IMR-90 (cell line): ENCODE measurements around the gene KCMF1. TPM values are rescaled to one million over a fixed set of nuclear protein-coding genes. Genes with fewer than 3 reads are reported as not detected.

ENCODE experiments used
- ATAC-seq: fragments of 200-7000 bp; cut with Tn5 transposase; 2 replicates; pipeline ENCODE4 v1.9.1; 2020; ENCODE audit warnings: low read depth, mild to moderate bottlenecking, moderate library complexity
- BruUV-seq: library from RNA; stranded (reverse); fragments of 400-500 nt; replicated peaks from 2 replicates; lab custom pipeline; 2021; lab: Mats Ljungman, UMichigan
- CTCF ChIA-PET: fragments of 300-600 bp; formaldehyde crosslinking; extraction: SDS; loops from one replicate; lab custom pipeline; 2021; ENCODE audit warnings: antibody characterized with exemption; lab: Yijun Ruan, JAX
- POLR2A ChIA-PET: fragments of 300-600 bp; sonication (Branson Sonifier 250); formaldehyde crosslinking; loops from one replicate; lab custom pipeline; 2022; ENCODE audit warnings: antibody characterized with exemption; ENCODE audit not compliant: unreplicated experiment; lab: Charles Lee
- DNase-seq: peaks from one replicate; pipeline ENCODE4 v3.0.0; 2013
- H2AFZ ChIP-seq: replicated peaks from 2 replicates; pipeline ENCODE3; 2013; ENCODE audit warnings: low read length, mild to moderate bottlenecking; ENCODE audit not compliant: poor library complexity
- H2AK5ac ChIP-seq: 2 replicates; pipeline ENCODE4 v1.6.1; 2013; ENCODE audit warnings: low read depth, low read length, inconsistent platforms
- H2AK9ac ChIP-seq: replicated peaks from 2 replicates; pipeline ENCODE3; 2013; ENCODE audit warnings: mild to moderate bottlenecking, low read depth, low read length, moderate library complexity; ENCODE audit not compliant: poor library complexity
- H2BK120ac ChIP-seq: 2 replicates; pipeline ENCODE4 v1.6.1; 2013; ENCODE audit warnings: low read depth, low read length, inconsistent platforms
- H2BK15ac ChIP-seq: 3 replicates; pipeline ENCODE4 v1.6.1; 2013; ENCODE audit warnings: low read depth, low read length, inconsistent platforms
- H2BK20ac ChIP-seq: 2 replicates; pipeline ENCODE4 v1.6.1; 2013; ENCODE audit warnings: low read depth, mild to moderate bottlenecking, inconsistent platforms, low read length, moderate library complexity
- H2BK5ac ChIP-seq: 2 replicates; pipeline ENCODE4 v1.6.1; 2013; ENCODE audit warnings: mild to moderate bottlenecking, low read depth, low read length, inconsistent platforms; ENCODE audit not compliant: poor library complexity, severe bottlenecking
- H3K14ac ChIP-seq: replicated peaks from 2 replicates; pipeline ENCODE4 v1.6.1; 2013; ENCODE audit warnings: low read depth, low read length, inconsistent platforms
- H3K18ac ChIP-seq: 2 replicates; pipeline ENCODE4 v1.6.1; 2013; ENCODE audit warnings: low read depth, low read length, control low read depth
- H3K23ac ChIP-seq: 2 replicates; pipeline ENCODE4 v1.6.1; 2013; ENCODE audit warnings: low read depth, low read length, inconsistent platforms
- H3K27ac ChIP-seq: 2 replicates; pipeline ENCODE4 v1.5.1; 2013; ENCODE audit warnings: mild to moderate bottlenecking, control low read depth, low read length; ENCODE audit not compliant: insufficient read depth
- H3K27me3 ChIP-seq: 2 replicates; pipeline ENCODE4 v1.6.1; 2013; ENCODE audit warnings: low read length; ENCODE audit not compliant: control insufficient read depth, insufficient read depth
- H3K36me3 ChIP-seq: 2 replicates; pipeline ENCODE4 v1.6.1; 2013; ENCODE audit warnings: low read length, mixed read lengths; ENCODE audit not compliant: control insufficient read depth, insufficient read depth
- H3K4ac ChIP-seq: 2 replicates; pipeline ENCODE4 v1.6.1; 2013; ENCODE audit warnings: low read depth, low read length, inconsistent platforms
- H3K4me1 ChIP-seq: 2 replicates; pipeline ENCODE4 v1.6.1; 2013; ENCODE audit warnings: low read length, mixed read lengths; ENCODE audit not compliant: control insufficient read depth, insufficient read depth
- H3K4me2 ChIP-seq: 2 replicates; pipeline ENCODE4 v1.6.1; 2013; ENCODE audit warnings: low read depth, mild to moderate bottlenecking, control low read depth, low read length, moderate library complexity
- H3K4me3 ChIP-seq: 2 replicates; pipeline ENCODE4 v1.5.1; 2013; ENCODE audit warnings: low read depth, mild to moderate bottlenecking, control low read depth, low read length, moderate library complexity; ENCODE audit not compliant: insufficient read depth
- H3K56ac ChIP-seq: 2 replicates; pipeline ENCODE4 v1.6.1; 2013; ENCODE audit warnings: low read length, inconsistent platforms; ENCODE audit not compliant: insufficient read depth; ENCODE audit errors: extremely low read depth
- H3K79me1 ChIP-seq, 2 experiments: 2 replicates each; pipeline ENCODE4 v1.6.1; 2013; ENCODE audit warnings: low read length in 2 of 2, inconsistent platforms in 1 of 2, low read depth in 1 of 2
- H3K9ac ChIP-seq: 2 replicates; pipeline ENCODE4 v1.6.1; 2013; ENCODE audit warnings: low read depth, low read length, control low read depth
- H3K9me1 ChIP-seq: 2 replicates; pipeline ENCODE4 v1.6.1; 2013; ENCODE audit warnings: low read length, inconsistent platforms; ENCODE audit not compliant: insufficient read depth
- H3K9me3 ChIP-seq: 2 replicates; pipeline ENCODE4 v1.6.1; 2013; ENCODE audit warnings: low read length; ENCODE audit not compliant: control insufficient read depth, insufficient read depth
- H4K20me1 ChIP-seq: 2 replicates; pipeline ENCODE4 v1.6.1; 2013; ENCODE audit warnings: low read length, inconsistent platforms; ENCODE audit not compliant: insufficient read depth
- H4K5ac ChIP-seq: 2 replicates; pipeline ENCODE4 v1.6.1; 2013; ENCODE audit warnings: mild to moderate bottlenecking, low read depth, low read length, control low read depth
- H4K8ac ChIP-seq, 2 experiments: 2 replicates each; pipeline ENCODE4 v1.6.1; 2013; ENCODE audit warnings: low read depth in 2 of 2, low read length in 2 of 2, control low read depth in 1 of 2, inconsistent platforms in 1 of 2
- H4K91ac ChIP-seq: 2 replicates; pipeline ENCODE4 v1.6.1; 2013; ENCODE audit warnings: low read depth, low read length, inconsistent platforms; ENCODE audit not compliant: insufficient read depth
- BHLHE40 ChIP-seq: fragments of 150-350 bp; IDR thresholded peaks from 2 replicates; pipeline ENCODE4 v1.6.1; 2016; ENCODE audit warnings: mild to moderate bottlenecking, low read depth, low read length
- FOS ChIP-seq: fragments of 150-350 bp; IDR thresholded peaks from 2 replicates; pipeline ENCODE4 v1.6.1; 2016; ENCODE audit warnings: low read depth, low read length
- RCOR1 ChIP-seq: IDR thresholded peaks from 2 replicates; pipeline ENCODE4 v1.6.1; 2012; ENCODE audit warnings: mild to moderate bottlenecking, low read length, improper control_type of control experiment; ENCODE audit not compliant: insufficient replicate concordance
- USF2 ChIP-seq: fragments of 150-350 bp; IDR thresholded peaks from 2 replicates; pipeline ENCODE4 v1.6.1; 2017; ENCODE audit warnings: mild to moderate bottlenecking, antibody characterized with exemption, low read length, low read depth
- WGBS, 2 experiments: methylation state at CpG; one replicate each; pipeline versions ENCODE4 v1.1.5 to v1.1.7; 2013; ENCODE audit warnings: missing lambda C conversion rate in 2 of 2; ENCODE audit not compliant: insufficient read length in 1 of 2; ENCODE audit errors: extremely low coverage in 2 of 2; 5-methylcytosine and 5-hydroxymethylcytosine counted together
- dilution Hi-C: fragments of 300-500 bp; cut with HindIII; formaldehyde crosslinking; loops from one replicate; pipeline ENCODE4 v1.14.3; 2018; ENCODE audit warnings: low sequenced_read_pairs; ENCODE audit not compliant: unreplicated experiment
- in situ Hi-C: fragments of 300-500 bp; cut with MboI; formaldehyde crosslinking; loops from 3 replicates; pipeline ENCODE4 v1.14.3; 2019; ENCODE audit warnings: low sequenced_read_pairs, inconsistent platforms, mixed read lengths
- intact Hi-C: fragments of 100-400 bp; cut with micrococcal nuclease; formaldehyde crosslinking; loops from 2 replicates; pipeline ENCODE4 v1.10.0; 2022
- polyA plus RNA-seq, 3 experiments: library from polyadenylated mRNA; depleted of rRNA; stranded (reverse); fragments of >200 nt; gene quantifications; 2 replicates each; pipeline ENCODE4 v1.2.3, GENCODE V29; 2012; ENCODE audit warnings: low replicate concordance in 1 of 3
- total RNA-seq: library from RNA; depleted of rRNA; stranded (reverse); fragments of >200 nt; gene quantifications from 2 replicates; pipeline ENCODE4 v1.2.3, GENCODE V29; 2012

Gene KCMF1
- total and polyA plus RNA-seq, 2 of the 4 experiments (the other 2 are of a cell fraction): 49.9 to 108 TPM

GRCh38 chr2:85057226-85057962, 86.4 kb downstream of the KCMF1 start:
- dilution Hi-C loops: no loop called here
- H3K36me3 ChIP-seq: peaks cover 5% of the 10 kb centered on the region
- H4K8ac ChIP-seq: no peak overlapping the region
- POLR2A ChIA-PET: interaction anchor here (0.6 kb wide), 2 partner anchors 10 to 65 kb away, joined by 5 to 19 read pairs; no protein-coding TSS in a partner anchor
- DNase-seq: peak; percentile 45
- H3K4ac ChIP-seq: no peak overlapping the region
- no peak overlapping the region for H3K23ac ChIP-seq
- H4K20me1 ChIP-seq: no peaks in the 10 kb centered on the region; the same call in 1 of the 2 replicates
- 91% methylated on average over 9 of the region's 15 CpGs; no CpG with 5 or more reads in 1 of the 2 experiments for WGBS, 2 experiments
- no peak overlapping the region for H3K4me2 ChIP-seq
- CTCF ChIA-PET: interaction anchor here (1.5 kb wide), 1 partner anchor 9 kb away, joined by 3 read pairs; no protein-coding TSS in a partner anchor
- no peak overlapping the region for H2AK9ac ChIP-seq
- in situ Hi-C loops: no loop called here
- BruUV-seq: no TSS peak
- no peak overlapping the region for H3K18ac ChIP-seq
- intact Hi-C loops: loop anchor here (5.0 kb wide), 1 partner anchor 130 kb away; no protein-coding TSS in a partner anchor
- H3K14ac ChIP-seq: no peak overlapping the region
- no peak overlapping the region for H4K91ac ChIP-seq
- H2BK5ac ChIP-seq: no peak overlapping the region
- no peak overlapping the region for H2BK20ac ChIP-seq
- H3K9me1 ChIP-seq: peaks cover under 1% of the 10 kb centered on the region
- H3K27me3 ChIP-seq: no peaks in the 10 kb centered on the region
- no peak overlapping the region for H3K4me3 ChIP-seq
- no peak overlapping the region for H2AK5ac ChIP-seq
- no peaks in the 10 kb centered on the region for H3K9me3 ChIP-seq
- no peak overlapping the region for H3K9ac ChIP-seq
- H4K5ac ChIP-seq: no peak overlapping the region
- H2BK15ac ChIP-seq: no peak overlapping the region
- TF ChIP-seq BHLHE40: no peak
- no peak for TF ChIP-seq RCOR1
- TF ChIP-seq FOS: no peak
- TF ChIP-seq USF2: no peak
- H3K4me1 ChIP-seq: peaks cover 6% of the 10 kb centered on the region
- peak; percentile 28; the same call in 1 of the 2 replicates for ATAC-seq
- H3K27ac ChIP-seq: no peak overlapping the region
- H2AFZ ChIP-seq: no peak overlapping the region
- no peak overlapping the region for H3K56ac ChIP-seq
- H3K79me1 ChIP-seq: peaks cover 9 to 11% of the 10 kb centered on the region in 2 experiments; a peak in 2 of 4 replicates
- no peak overlapping the region for H2BK120ac ChIP-seq
